ENCODE measurements around the gene MAN1C1.

DNA sequence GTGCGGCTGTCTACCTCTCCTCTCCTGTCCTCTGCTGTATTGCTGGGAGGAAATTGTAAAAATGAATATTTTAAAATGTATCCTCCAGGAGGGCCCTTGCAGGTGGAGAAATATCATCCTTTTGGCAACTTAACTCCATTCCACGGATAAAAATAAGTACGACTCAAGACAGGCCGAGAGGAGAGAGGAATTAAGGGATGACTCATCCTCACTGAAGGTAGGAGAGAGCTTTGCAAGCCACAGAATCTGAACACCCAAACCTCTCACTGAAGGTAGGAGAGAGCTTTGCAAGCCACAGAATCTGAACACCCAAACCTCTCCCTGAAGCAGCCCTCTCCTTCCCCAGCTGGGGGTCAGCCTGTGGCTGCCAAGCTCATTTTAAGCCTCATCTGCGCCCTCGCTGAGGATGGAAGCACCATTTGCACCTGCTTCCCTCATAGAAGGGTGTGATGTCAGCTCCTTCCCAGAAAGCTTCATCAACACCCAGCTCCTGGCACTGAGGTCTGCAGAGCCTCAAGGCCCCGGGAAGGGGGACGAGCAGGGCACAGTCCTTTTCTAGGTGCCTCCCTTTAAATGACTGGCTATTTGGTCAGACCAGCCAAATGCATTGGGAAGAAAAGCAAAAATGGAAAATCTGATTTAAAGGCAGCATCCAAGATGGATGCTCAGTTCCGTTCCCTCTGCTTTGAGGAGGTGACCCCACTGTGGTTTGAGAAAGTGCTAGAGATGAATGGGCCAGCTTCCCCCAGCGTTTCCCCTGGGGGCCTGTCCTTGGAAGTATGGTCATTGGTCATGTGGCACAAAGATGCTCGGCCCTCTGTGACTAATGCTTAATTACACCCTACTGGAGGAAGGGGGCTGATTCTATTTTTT is 170.5 kb downstream of the MAN1C1 start:
- TF ChIP-seq, protein P1, sequence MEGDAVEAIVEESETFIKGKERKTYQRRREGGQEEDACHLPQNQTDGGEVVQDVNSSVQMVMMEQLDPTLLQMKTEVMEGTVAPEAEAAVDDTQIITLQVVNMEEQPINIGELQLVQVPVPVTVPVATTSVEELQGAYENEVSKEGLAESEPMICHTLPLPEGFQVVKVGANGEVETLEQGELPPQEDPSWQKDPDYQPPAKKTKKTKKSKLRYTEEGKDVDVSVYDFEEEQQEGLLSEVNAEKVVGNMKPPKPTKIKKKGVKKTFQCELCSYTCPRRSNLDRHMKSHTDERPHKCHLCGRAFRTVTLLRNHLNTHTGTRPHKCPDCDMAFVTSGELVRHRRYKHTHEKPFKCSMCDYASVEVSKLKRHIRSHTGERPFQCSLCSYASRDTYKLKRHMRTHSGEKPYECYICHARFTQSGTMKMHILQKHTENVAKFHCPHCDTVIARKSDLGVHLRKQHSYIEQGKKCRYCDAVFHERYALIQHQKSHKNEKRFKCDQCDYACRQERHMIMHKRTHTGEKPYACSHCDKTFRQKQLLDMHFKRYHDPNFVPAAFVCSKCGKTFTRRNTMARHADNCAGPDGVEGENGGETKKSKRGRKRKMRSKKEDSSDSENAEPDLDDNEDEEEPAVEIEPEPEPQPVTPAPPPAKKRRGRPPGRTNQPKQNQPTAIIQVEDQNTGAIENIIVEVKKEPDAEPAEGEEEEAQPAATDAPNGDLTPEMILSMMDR (IDR thresholded peaks at IDR 0.05), result no peak
- TF ChIP-seq POLR2A (IDR thresholded peaks at IDR 0.05), result no peak

Data from body of pancreas (tissue), 4 donors.